ENCODE results near the gene RFX4.

RFX4 gene

DNA sequence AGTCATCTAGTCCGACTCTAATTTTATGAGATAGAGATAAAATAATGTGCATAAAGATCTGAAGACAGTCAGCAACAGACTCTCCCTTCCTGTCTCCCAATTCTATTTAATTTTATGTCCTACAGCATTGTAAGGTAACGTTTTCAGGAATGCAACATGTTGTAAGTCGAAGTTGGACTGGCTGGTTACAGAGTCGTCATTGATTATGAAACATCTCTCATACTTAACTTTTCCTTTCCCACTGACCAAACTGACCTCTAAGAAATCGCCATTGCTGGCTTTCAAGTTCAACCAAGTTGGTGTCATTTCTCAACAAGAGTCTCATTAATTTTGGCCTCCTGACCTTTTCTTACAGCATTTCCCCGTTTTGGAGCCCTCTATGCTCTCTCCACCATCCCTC, 186.7 kb downstream of the RFX4 start:
- no peak for DNase-seq

DNA sequence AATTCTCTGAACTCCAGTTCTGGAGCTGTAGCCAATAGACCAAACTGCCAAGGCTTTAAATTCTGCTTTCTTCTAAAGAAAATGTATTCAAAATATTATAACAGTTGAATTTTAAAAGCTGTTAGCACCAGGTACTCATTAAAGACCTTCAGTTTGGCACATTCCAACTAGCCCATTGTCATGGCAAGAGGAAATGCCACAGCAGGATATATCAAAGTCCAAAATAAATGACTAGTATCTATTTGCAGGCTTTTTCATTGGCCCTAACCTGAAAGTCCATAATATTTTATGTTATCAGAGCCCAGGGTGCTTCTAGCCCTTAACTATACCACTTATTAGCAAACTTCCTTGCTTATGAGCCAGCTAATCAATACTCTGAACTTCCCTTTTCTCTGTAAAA, 188.6 kb downstream of the RFX4 start:
- no peak for DNase-seq

- peak; percentile 32 for DNase-seq
Observed at GRCh38 chr12:106773286-106774004, 190.6 kb downstream of the RFX4 start.

GRCh38 chr12:106774005-106774807, 191.4 kb downstream of the RFX4 start, which contains the start of gene RIC8B:
Gene RIC8B, plus strand, starts transcription at chr12:106774682. Its CDS starts 64 bp downstream, at chr12:106774746.
- DNase-seq, result peak; percentile 98

GRCh38 chr12:106774808-106775524, 192.2 kb downstream of the RFX4 start:
- no peak for DNase-seq

DNA sequence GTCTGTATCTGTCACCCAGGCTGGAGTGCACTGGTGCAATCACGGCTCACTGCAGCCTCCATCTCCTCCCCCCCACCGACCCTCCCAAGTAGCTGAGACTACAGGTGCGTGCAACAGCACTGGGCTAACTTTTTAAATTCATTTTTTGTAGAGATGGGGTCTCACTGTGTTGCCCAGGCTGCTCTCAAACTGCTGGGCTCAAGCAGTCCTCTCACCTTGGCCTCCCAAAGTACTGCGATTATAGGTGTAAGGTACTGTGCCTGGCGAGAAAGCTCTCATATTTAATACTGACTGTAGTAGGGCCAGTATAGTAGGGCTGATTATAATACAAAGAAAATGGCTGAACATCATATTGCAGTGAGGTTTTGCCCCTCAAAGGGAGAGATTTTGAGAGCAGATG, 194.1 kb downstream of the RFX4 start:
- DNase-seq, result no peak

DNA sequence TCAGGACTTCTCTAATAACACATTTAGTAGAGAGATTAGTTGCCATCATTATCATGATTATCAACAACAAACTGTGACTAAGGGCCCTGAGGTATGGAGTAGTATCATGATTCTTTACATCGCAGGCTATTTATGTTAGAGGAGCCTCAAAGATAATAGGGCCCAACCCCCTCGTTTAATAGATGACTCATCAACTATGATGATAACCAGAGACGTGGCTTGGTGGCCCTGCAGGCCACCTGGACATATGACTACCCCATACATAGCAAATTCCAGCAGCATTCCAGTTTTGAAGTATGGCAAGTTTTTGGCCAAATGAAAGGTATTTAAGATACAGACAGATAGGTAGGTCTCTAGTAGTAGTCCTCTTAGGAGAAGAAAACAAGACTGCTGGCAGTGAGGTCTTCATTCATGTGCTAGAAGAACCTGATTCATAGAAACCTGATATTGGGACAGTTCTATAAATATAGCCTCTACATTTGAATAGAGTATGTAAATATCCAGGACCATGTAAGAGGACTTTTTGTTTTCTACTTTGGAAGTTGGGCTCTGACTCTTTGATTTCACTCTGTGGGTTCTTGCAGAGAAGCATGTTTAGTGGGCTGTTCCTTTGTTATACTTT, 197.3 kb downstream of the RFX4 start:
- DNase-seq, result no peak

DNA sequence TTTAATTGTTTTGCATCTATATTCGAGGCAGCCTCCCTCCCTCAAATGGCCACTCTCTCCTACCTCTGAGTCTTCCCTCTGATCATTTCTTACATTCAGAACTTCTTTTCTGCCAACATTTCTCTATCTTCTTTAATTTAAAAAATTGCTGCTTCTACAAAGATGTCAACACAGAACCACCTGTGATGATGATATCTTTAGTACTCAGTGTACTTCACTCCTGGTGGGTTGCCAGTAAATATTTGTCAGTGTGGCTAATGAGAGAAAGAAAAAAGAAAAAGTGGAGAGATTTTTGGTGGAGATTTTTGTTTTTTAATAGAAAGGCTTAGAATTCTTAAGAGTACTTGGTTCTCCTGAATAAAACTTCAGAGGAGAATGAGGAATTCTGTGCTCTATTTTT, 199.8 kb downstream of the RFX4 start:
- DNase-seq, result no peak

GRCh38 chr12:106783515-106783914, 200.7 kb downstream of the RFX4 start:
- DNase-seq, result no peak

DNA sequence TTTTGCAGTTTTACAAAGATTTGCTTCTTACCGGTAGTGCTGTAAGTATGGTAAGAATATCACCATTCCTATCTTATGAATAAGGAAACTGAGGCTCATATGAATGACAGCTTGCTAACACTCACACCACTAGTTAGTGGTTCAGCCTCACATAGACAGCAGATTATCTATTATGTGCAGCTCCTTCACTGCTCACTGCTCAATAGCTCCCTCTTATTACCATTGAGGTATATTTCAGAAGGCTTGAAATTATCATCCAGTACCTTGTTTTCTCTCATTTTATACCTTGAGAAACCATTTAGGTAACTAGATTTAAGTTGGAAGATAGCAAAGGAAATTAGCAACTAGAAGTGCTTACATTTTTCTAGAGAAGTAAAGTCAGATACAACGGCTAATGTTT, 207.2 kb downstream of the RFX4 start:
- DNase-seq, result peak; percentile 43

- peak; percentile 14 for DNase-seq
Observed at GRCh38 chr12:106791531-106791930, 208.7 kb downstream of the RFX4 start.

GRCh38 chr12:106794369-106794768, 211.6 kb downstream of the RFX4 start:
- DNase-seq, result no peak

- no peak for DNase-seq
Observed at GRCh38 chr12:106801167-106801708, 218.4 kb downstream of the RFX4 start.

DNA sequence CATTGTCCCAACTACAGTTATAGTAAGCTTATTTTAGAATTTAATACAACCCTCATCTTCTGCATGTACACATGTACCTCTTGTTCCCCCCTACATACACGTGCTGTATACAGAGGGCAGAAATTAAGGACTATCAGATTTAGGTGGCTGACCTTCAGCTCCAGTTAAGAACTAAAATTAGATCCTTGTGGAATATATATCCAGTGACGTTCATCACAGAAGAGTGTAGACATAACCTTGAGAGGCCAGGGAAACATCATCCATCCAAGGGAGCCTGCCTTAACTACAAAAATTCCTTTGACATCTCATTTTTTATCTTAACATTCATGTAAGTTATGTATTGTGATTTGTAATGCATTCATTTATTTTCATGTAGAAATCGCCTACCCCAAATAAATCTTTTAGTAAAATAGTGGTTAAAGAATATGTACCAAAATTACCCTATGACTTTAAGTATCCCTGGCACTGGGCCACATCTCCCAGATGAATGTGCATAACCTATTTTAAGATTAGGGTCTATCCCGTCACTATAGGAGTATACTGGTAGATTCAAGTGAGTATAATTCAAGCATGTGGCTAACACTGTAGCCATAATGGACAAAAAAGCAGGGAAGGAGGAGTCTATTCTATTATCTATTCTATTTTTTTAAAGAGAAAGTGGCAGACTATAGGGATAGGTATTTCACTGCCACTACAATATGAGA, 219.2 kb downstream of the RFX4 start:
- no peak for DNase-seq

DNA sequence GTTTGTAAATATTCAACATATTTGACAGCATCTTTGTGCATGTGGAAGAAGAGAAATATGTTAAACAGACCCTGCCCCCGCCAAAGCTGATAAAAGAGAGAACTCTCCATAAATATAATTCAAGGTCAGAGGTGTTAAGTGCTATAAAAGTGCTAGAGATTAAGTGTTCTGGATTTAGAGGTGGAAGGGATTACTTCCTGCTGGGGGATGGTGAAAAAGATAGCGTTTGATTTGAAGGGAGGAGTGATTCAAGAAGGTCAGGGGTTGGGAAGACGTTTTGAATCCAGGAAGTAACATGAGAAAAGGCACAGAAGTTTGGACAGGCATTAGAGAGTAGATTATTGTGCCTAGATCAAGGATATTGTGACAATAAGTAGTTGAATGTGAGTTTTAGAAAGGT, 221.9 kb downstream of the RFX4 start:
- no peak for DNase-seq

Measured in SHP77 treated with DMSO at 0.1 percent for 48 hours (cell line).